GM21737 (cell line): Measurements from ENCODE around the gene CXXC1.
"Not testable (repeated sequence)": the region's sequence is repeated elsewhere in the genome, so short reads cannot be mapped to it uniquely, and the experiment has no call there.

Experiments used
- ATAC-seq: cut with Tn5 transposase; IDR thresholded peaks from one replicate; pipeline ENCODE4 v1.9.1; 2021; ENCODE audit warnings: mild to moderate bottlenecking, moderate library complexity; ENCODE audit not compliant: unreplicated experiment

The CXXC1 gene

DNA sequence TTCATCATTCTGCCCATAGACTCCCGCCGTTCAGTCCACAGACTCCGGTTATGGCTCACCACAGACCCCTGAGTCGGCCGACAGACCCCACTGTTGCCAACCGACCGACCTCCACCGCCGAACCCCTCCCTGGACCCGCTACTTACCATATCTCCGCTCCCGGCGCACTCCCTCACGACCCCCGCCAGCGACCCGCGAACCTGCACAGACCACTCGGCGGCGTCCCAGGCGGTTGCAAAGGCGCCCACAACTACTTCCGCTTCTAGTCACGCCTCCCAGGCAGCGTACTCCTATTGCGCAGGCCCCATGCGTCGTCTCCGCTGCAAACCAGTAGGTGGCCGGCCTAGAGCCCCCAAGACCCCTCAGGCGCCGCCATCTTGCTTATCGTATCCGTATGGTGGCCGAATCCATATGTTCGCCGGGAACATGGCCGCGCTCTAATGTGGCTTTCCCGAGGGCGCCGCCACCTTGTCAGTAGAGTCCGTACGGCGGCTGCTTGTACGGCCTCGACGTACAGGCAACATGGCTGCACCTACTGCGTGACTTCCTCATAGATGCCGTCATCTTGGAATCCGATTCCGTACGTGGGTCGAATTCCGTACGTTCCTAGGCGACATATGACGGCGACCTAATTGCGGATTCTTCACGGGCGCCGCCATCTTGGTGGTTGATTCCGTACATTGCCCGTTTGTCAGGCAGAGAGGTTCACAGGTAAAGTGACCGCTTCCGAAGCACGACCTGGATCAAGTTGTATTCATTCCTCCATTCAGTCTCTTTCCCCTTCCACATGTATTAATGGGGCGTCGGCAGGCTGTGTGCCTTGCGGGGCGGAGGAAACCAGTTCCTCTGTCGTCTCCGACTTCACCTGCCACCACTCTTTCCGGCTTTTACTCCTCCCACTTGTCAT is at the start of gene CXXC1:
Gene CXXC1, minus strand, starts transcription at position 252 of the 907 bp plus-strand sequence. Its CDS starts 103 bp downstream, at position 149.
- peak; percentile 87 for ATAC-seq

DNA sequence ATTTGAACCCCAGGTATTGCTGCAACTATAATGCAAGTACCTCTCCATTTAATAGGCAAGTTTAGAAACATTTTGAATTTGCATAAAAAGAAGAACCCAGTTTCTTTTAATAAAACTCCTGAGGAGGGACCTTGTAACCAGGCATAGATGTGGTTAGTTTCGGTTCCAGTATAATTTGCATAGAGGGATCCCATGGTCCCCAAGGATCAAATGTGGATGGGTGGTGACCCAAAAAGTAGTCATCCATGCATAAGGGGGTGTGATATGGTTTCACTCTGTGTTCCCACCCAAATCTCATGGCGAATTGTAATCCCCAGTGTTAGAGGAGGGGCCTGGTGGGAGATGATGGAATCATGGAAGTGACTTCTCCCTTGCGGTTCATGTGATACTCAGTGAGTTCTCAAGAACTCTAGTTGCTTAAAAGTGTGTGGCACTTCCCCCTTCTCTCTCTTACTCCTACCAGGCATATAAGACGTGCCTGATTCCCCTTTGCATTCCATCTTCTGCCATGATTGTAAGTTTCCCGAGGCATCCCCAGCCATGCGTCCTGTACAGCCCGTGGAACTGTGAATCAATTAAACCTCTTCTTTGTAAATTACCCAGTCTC is 47.2 kb upstream of the CXXC1 start:
- peak; percentile 81 for ATAC-seq

DNA sequence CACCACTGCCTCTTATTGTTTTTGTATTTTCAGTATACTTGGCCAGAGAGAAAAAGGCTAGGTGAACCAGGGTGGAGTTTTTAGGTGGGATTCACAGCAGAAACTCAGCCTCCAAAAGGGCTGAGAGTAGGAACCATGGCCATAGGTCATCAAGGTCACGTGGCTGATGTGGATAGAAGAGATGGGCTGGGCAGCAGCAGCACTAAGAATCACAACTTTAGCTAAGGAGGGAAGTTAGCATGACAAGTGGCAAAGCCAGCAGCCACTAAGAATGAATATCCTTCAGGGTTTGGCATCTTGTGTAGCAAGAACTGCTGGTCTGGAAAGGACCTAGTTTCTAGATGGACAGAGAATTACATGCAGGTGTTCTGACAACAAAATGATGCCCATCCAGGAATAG is 44.2 kb upstream of the CXXC1 start:
- ATAC-seq: no peak

DNA sequence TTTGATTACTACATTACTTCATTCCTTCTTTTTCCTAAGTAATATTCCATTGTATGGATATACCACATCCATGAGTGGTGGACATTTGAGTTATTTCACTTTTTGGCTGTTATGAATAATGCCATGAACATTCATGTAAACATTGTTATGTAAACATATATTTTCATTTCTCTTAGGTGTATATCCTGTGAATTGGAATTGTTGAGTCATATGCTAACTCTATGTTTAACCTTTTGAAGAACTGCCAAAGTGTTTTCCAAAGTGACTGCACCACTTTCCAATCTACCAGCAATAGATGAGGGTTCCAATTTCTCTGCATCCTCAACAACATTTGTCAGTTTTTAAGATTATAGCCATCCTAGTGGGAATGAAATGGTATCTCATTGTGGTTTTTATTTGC is 42.7 kb upstream of the CXXC1 start:
- ATAC-seq: no peak

DNA sequence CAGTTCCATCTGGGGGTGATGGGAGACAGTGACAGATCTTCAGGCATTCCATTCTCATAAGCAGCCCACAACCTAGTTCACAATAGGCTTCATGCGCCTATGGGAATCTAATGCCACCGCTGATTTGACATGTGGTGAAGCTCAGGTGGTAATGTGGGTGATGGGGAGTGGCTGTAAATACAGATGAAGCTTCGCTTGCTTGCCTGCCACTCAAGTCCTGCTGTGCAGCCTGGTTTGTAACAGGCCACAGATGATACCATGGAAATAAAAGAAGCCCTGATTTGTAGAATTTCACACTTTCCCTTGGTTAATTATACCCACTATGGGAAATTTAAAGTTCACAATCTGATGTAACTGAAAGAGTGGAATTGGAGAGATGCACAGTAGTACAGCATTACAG is 40.5 kb upstream of the CXXC1 start:
- ATAC-seq: no peak

DNA sequence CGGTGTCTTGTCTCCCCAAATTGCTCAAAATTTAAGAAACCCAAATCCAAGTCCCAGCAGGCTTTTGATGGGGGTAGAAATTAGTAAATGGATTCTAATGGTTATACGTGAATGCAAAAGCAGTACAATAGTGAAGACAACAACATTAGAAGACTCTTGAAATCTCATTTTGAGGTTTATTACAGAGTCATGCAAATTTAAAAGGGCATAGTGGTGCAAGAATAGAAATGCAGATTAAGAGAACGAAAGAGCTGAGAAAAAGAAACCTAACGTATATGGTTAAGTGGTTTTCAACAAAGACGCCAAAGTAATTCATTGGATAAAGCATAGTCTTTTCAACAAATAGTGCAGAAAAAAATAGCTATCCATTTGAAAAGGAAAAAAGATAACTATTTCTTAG is 33.2 kb upstream of the CXXC1 start:
- ATAC-seq: no peak

DNA sequence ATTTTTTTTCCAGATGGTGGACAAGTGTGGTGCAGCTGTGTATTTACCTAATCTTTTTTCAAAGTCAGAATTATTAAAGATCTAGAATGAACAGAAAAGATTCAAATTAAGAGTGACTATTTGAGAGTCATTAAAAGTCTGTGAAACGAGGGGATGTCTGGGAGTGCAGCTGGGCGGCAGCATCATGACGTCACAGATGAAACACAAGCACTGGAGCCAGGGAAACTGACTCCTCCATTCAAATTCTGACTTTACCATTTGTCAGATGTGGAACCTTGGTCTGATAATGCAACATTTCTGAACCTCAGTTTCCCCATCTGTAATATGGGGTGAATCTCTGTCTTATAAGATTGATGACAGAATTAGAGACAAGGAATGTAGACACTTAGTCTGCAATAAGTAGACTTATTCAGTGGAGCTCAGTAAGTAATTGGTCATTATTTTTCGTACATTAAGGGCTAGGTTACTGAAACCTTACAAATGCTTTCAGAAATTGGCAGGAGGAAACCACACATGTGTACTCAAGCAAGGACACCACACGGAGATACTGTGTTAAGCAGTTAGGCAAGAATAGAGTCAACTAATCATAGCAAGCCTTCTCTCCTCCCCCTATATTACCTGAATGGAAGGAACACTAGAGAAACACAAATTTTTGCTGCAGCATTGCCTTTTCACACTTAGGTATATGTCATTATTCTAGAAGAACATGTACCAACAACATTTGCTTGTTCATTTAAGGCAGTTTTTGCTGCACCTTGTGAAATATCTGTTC is 27.8 kb upstream of the CXXC1 start:
- ATAC-seq: peak; percentile 69

DNA sequence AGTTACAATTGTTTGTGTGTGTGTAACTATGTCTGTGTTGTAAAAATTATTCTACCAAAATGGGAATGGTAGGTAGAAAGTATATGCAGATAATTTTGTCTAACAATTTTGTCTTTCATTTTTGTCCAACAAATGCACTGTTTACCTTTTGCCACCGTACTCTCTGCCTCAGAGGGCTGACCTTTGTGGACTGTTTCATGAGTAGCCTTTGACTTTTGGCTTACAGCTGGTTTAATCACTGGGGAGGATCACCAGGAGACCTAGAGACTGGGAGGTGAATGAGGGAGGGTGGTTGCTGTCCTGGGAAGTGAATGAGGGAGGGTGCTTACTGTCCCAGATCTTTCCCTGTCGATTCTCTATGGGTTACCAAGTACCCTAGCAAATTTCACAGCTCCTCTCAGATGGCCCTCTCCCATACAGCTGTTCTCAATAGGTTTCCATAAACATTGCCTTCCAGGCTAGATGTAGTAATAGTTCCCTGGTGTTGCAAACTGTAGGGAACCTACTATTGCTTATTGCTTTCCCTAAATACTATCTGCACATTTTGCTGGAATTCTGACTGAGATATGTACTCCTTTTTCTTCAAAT is 26.5 kb upstream of the CXXC1 start:
- ATAC-seq: no peak

DNA sequence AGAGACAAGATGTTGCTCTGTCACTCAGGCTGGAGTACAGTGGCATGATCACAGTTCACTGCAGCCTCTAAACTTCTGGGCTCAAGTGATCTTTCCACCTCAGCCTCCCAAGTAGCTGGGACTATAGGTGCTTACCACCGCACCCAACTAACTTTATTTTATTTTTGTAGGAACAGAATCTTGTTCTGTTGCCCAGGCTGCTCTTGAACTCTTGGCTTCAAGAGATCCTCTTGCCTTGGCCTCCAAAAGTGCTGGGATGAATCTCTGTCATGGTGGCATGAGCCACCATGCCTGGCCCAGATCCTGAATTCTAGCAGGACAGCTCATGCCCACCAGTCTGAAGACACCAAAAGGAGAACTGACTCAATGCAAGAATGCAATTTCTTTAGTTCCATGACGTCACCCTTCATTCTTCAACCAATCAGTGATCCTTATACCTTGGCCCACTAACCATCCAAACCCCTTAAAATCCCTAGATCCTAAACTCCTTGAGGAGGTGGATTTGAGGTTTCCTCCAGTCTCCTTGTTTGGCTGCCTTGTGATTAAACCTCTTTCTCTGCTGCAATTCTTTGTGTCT is 25.6 kb upstream of the CXXC1 start:
- peak; percentile 21 for ATAC-seq

DNA sequence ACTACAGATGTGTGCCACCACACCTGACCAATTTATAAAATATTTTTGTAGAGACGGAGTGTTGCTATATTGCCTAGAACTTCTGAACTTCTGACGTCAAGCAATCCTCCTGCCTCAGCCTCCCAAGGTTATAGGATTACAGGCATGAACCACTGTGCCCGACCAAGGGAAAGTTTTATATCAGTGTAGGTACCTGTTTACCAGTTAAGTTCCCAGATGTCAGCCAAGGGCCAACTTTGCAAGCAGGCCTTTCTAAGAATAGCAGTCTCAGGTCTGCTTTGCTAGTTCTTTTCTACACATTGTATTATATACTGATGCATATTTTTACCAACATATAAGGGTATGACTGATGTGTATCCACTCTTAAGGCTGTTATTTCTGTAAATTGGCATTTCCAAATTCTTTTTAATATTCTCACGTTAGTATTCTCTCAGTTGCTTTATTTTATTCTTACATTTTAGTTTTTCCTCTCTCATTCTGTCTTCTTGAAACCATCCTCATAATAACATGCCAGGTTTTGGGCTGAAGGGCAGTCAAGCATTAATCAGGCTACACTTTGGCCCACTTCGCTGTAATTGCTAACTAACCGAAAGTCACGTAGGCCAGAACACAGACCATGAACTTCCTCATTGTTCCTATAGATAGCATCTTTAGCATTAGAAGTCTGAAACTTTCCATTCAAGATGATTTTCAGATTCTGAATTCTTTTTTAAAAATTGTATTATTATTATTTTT is 25.0 kb upstream of the CXXC1 start:
- peak; percentile 64 for ATAC-seq

DNA sequence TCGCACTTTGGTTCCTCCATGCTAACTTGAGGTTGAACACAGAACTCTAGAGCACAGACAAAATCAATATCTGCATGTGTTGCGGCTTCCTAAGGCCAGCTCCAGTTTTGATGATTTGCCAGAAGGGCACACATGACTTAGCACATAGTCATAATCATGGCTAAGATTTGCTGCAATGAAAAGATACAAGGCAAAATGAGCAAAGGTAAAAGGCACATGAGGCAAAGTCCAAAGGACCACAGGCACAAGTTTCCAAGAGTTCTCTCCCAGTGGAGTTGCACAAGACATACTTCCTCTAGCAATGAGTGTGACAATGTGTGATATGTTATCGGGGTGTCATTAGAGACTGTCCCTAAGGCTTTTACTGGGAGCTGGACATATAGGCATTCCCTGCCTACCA is 24.2 kb upstream of the CXXC1 start:
- no peak for ATAC-seq

DNA sequence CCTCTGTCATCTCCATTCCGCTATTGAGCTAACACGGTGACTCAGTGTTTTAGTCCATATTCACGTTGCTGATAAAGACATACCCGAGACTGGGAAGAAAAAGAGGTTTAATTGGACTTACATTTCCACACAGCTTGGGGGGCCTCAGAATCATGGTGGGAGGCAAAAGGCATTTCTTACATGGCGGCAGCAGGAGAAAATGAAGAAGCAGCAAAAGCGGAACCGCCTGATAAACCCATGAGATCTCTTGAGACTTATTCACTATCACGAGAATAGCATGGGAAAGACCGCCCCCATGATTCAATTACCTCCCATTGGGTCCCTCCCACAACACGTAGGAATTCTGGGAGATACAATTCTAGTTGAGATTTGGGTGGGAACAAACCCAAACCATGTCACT is 22.6 kb upstream of the CXXC1 start:
- no peak for ATAC-seq

DNA sequence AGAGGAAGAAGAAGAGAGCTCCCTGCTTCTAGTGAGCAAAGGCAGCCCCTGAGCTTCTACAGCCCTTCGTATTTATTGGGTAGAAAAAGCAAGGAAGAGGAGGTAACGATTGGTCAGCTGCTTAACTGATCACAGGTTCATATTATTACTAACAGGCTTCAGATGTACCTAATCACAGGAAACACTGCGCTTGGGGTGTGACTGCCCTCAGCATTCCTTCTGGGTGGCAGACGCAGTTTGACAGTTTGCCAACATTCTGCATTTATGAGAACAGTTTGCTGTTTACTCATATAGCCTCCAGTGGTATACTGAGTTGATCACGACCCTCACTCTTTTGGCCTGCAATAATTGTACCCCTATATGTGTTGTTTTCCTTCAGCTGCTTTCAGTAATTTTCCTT is 21.4 kb upstream of the CXXC1 start:
- not testable (repeated sequence) for ATAC-seq

DNA sequence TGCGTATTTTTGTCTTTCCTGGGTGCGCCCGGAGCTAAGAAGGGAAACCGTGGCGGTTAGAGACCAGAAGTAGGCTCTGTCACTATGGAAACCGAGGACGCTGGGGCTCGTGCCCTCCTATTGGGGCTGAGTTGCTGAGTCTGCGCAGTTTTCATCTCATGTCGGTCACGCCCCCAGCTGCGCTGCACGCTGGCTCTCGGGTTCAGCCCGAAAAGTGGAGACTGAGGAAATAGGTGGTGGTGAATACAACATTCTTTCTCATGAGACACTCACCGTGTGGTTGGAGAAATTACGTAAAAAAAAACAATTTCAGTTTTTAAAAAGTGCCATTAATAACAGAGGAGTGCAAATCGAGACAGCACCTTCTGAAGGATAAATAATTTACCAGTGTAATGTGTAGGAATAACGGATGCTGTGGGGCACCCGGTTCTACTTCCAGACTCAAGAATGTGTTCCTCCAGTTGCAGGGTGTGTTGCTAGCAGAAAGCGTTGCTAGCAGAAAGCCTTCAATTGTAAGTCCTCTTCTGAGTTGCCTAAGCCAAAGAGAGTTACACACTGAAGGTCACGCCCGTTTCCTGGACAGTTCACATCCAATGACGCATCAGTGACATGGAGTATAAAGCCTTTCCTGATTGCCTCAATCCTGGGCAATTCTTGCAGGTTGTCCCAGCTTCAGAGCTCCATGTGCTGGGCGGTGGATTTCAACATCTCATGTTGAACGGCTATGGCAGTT is 20.4 kb upstream of the CXXC1 start:
- peak; percentile 85 for ATAC-seq

DNA sequence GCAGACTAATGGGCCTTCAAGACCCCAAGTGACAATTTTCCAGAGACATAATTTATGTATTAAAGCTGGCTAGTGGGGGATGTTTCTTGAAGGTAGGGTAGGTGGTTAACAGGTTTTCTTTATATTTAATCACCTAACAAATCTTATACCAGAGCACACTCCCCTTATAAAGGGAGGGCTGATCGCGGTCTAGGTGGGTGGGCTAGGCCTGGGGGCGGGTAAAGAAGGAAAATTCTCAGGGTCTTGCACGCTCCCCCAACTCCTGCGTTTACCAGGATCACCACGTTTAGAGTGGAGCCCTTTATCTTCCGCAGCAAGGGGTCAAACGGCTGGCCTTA is 19.9 kb upstream of the CXXC1 start:
- no peak for ATAC-seq

DNA sequence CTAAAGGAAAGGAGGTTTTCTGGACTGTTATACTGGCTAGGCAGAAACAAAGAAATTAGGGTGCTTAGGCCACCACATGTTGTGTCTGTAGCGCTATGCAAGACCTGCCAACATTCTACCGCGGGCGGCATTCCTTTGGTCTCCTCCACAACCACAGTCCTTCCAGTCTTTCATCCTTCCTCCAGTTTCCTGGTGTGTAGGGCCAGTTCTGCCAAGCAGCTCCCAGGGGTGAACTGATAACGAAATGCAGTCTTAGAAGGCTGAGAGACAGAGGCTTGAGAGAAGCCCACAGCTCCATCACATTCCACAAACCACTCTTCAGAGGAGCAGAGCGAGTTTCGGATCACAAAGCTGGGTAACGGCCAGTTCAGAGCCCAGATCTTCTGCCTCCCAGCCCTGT is 19.5 kb upstream of the CXXC1 start:
- no peak for ATAC-seq

DNA sequence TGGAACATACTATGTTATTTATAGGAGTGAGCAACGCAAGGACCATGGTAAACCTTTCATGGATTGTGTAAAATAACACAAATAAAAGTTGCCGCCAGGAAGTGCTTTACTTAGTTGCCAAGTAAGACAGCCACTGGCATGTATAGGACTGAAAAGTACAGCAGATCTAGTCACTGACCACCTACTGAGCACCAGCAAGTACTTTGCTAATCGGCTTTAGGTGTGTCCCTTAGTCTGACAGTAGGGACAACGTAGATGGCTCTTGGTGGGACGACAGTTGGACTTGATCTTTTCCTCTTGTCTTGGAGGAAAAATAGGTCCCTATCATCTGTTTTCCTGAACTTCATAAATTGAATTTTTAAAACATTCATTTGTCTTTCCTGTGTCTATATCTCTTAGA is 13.6 kb upstream of the CXXC1 start:
- no peak for ATAC-seq

DNA sequence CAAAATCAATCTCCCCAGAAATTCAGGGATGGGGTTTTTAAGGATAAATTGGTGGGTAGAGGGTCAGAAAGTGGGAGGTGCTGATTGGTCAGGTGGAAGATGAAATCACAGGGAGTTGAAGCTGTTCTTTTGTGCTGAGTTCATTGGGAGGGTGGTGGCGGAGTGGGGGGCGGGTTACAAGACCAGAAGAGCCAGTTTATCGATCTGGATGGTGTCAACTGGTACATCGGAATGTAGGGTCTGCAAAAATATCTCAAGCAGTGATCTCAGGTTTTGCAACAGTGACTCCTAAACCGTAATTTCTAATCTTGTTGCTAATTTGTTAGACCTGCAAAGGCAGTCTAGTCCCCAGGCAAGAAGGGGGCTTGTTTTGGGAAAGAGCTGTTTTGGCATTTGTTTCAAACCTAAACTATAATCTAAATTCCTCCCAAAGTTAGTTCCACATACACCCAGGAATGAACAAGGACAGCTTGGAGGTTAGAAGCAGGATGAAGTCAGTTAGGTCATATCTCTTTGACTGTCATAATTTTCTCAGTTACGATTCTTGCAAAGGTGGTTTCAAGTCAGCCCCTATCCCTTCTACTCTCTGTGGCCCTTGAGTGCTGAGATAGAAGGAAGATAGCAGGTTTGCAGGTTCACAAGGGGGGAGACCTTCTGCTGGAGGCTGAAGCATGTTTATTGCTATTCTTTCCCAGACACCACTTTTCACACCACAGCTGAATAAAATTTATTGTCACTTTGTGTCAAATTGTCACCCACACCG is 12.3 kb upstream of the CXXC1 start:
- no peak for ATAC-seq
